ENCODE data around the gene NUP107.

DNA sequence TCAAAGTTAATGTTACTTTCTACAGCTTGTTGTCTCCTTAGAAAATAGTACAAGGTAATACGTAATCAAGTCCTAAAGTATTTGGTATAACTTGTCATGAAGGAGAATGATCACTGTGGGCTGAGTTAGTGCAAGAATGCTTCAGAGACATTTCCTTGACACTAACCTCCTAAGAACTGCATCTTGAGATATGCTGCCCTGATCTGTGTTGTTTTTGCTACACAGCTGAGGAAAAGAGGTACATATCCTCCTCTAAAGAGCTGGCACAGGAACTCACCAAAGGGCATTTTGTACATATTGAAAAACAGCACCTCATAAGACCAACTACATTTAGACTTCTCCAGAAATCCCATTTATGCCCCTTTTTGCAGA is 47.4 kb upstream of the NUP107 start:
- TF ChIP-seq, protein P1, sequence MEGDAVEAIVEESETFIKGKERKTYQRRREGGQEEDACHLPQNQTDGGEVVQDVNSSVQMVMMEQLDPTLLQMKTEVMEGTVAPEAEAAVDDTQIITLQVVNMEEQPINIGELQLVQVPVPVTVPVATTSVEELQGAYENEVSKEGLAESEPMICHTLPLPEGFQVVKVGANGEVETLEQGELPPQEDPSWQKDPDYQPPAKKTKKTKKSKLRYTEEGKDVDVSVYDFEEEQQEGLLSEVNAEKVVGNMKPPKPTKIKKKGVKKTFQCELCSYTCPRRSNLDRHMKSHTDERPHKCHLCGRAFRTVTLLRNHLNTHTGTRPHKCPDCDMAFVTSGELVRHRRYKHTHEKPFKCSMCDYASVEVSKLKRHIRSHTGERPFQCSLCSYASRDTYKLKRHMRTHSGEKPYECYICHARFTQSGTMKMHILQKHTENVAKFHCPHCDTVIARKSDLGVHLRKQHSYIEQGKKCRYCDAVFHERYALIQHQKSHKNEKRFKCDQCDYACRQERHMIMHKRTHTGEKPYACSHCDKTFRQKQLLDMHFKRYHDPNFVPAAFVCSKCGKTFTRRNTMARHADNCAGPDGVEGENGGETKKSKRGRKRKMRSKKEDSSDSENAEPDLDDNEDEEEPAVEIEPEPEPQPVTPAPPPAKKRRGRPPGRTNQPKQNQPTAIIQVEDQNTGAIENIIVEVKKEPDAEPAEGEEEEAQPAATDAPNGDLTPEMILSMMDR (IDR thresholded peaks at IDR 0.05; ENCODE audit: borderline replicate concordance, extremely low read depth, low read length, poor library complexity, severe bottlenecking): no peak
- TF ChIP-seq EZH2 (IDR thresholded peaks at IDR 0.05; ENCODE audit: borderline replicate concordance, low read depth, low read length, severe bottlenecking): no peak

All from DND-41 (cell line).